NCI-H748 (cell line): Measurements from ENCODE around the gene KCNIP4.

Experiments used
- DNase-seq: peaks from one replicate; lab custom pipeline; 2025; ENCODE audit not compliant: unreplicated experiment; lab: John Stamatoyannopoulos, UW

Gene KCNIP4

GRCh38 chr4:21097865-21098264 lies 850.7 kb downstream of the KCNIP4 start:
- DNase-seq, result no peak

GRCh38 chr4:21097026-21097425 lies 851.5 kb downstream of the KCNIP4 start:
- DNase-seq, result no peak

- DNase-seq, result no peak
Measured at GRCh38 chr4:21092531-21092930, 856.0 kb downstream of the KCNIP4 start.

GRCh38 chr4:21090094-21090666 lies 858.4 kb downstream of the KCNIP4 start:
- no peak for DNase-seq

GRCh38 chr4:21083413-21083812 lies 865.2 kb downstream of the KCNIP4 start:
- no peak for DNase-seq

- DNase-seq, result no peak
Measured at GRCh38 chr4:21077967-21078366, 870.6 kb downstream of the KCNIP4 start.

GRCh38 chr4:21067351-21067750 lies 881.2 kb downstream of the KCNIP4 start:
- no peak for DNase-seq

- DNase-seq, result no peak
Measured at GRCh38 chr4:21061902-21062301, 886.7 kb downstream of the KCNIP4 start.

GRCh38 chr4:21046141-21046540 lies 902.4 kb downstream of the KCNIP4 start:
- DNase-seq, result no peak

- DNase-seq, result no peak
Measured at GRCh38 chr4:21045119-21045518, 903.5 kb downstream of the KCNIP4 start.

- no peak for DNase-seq
Measured at GRCh38 chr4:21041708-21042107, 906.9 kb downstream of the KCNIP4 start.

- DNase-seq, result no peak
Measured at GRCh38 chr4:21034728-21035127, 913.8 kb downstream of the KCNIP4 start.

GRCh38 chr4:21032089-21032645 lies 916.4 kb downstream of the KCNIP4 start:
- DNase-seq, result no peak

GRCh38 chr4:21018817-21019216 lies 929.8 kb downstream of the KCNIP4 start:
- no peak for DNase-seq

GRCh38 chr4:21013501-21013900 lies 935.1 kb downstream of the KCNIP4 start:
- DNase-seq, result no peak

GRCh38 chr4:21012851-21013331 lies 935.7 kb downstream of the KCNIP4 start:
- DNase-seq, result no peak

- DNase-seq, result no peak
Measured at GRCh38 chr4:21011106-21011505, 937.5 kb downstream of the KCNIP4 start.

- no peak for DNase-seq
Measured at GRCh38 chr4:21009956-21010355, 938.6 kb downstream of the KCNIP4 start.

- no peak for DNase-seq
Measured at GRCh38 chr4:21005647-21006046, 942.9 kb downstream of the KCNIP4 start.

GRCh38 chr4:21002976-21003375 lies 945.6 kb downstream of the KCNIP4 start:
- no peak for DNase-seq

- no peak for DNase-seq
Measured at GRCh38 chr4:21002286-21002685, 946.3 kb downstream of the KCNIP4 start.

- DNase-seq, result no peak
Measured at GRCh38 chr4:21001490-21001889, 947.1 kb downstream of the KCNIP4 start.

- no peak for DNase-seq
Measured at GRCh38 chr4:20997886-20998285, 950.7 kb downstream of the KCNIP4 start.
